ENCODE data around the gene B4GAT1.
A peak's percentile ranks its signal among the peaks of the same experiment; 100 is the strongest.
"Not testable (repeated sequence)": the region's sequence is repeated elsewhere in the genome, so short reads cannot be mapped to it uniquely, and the experiment has no call there.

The B4GAT1 gene

GRCh38 chr11:66388780-66389386 lies 41.5 kb upstream of the B4GAT1 start:
- Histone ChIP-seq H3K9me3 (ENCODE audit: low read length) (no peaks in the 10 kb centered on the region), H2AFZ (ENCODE audit: low read length) (no peak overlapping the region), H3K36me3 (ENCODE audit: insufficient read depth, low read length) (no peaks in the 10 kb centered on the region), H4K20me1 (ENCODE audit: insufficient read depth, low read length) (no peaks in the 10 kb centered on the region), H3K4me2 (ENCODE audit: low read length) (no peak overlapping the region), H3K27ac (ENCODE audit: low read depth, low read length, poor library complexity, severe bottlenecking) (no peak overlapping the region), H3K9me2 (ENCODE audit: low read depth, low read length) (no peaks in the 10 kb centered on the region), H3K27me3 (ENCODE audit: insufficient read depth, low read length) (no peaks in the 10 kb centered on the region), H3K4me1 (ENCODE audit: insufficient read depth, low read length, severe bottlenecking) (peaks cover 7% of the 10 kb centered on the region), H3F3A (ENCODE audit: insufficient read depth, low read length) (no peaks in the 10 kb centered on the region; the same call in 1 of the 2 replicates), H3K4me3 (ENCODE audit: low read depth, low read length, poor library complexity, severe bottlenecking) (no peak overlapping the region), H3K9ac (ENCODE audit: low read length) (no peak overlapping the region), H3K79me2 (ENCODE audit: insufficient read depth, low read length) (no peaks in the 10 kb centered on the region)
- TF ChIP-seq EZH2 (IDR thresholded peaks at IDR 0.05; ENCODE audit: borderline replicate concordance, low read length) (no peak), CTCF (IDR thresholded peaks at IDR 0.05; ENCODE audit: low read length) (peak; percentile 89)

GRCh38 chr11:66386171-66387069 lies 39.0 kb upstream of the B4GAT1 start:
- H3K36me3 ChIP-seq (ENCODE audit: insufficient read depth, low read length): no peaks in the 10 kb centered on the region
- peak overlapping the region; percentile 1 for H3K4me3 ChIP-seq (ENCODE audit: low read depth, low read length, poor library complexity, severe bottlenecking)
- H3K27ac ChIP-seq (ENCODE audit: low read depth, low read length, poor library complexity, severe bottlenecking): no peak overlapping the region
- no peaks in the 10 kb centered on the region for H3K9me3 ChIP-seq (ENCODE audit: low read length)
- no peaks in the 10 kb centered on the region for H3K9me2 ChIP-seq (ENCODE audit: low read depth, low read length)
- H3K79me2 ChIP-seq (ENCODE audit: insufficient read depth, low read length): no peaks in the 10 kb centered on the region
- no peak overlapping the region for H2AFZ ChIP-seq (ENCODE audit: low read length)
- H3K9ac ChIP-seq (ENCODE audit: low read length): 0 out of 2 replicates have a peak overlapping the region, but pooled peaks have one; percentile 6
- H3K27me3 ChIP-seq (ENCODE audit: insufficient read depth, low read length): no peaks in the 10 kb centered on the region
- H3K4me1 ChIP-seq (ENCODE audit: insufficient read depth, low read length, severe bottlenecking): peaks cover 7% of the 10 kb centered on the region
- H3K4me2 ChIP-seq (ENCODE audit: low read length): peak overlapping the region; percentile 36
- H4K20me1 ChIP-seq (ENCODE audit: insufficient read depth, low read length): no peaks in the 10 kb centered on the region
- no peaks in the 10 kb centered on the region; the same call in 1 of the 2 replicates for H3F3A ChIP-seq (ENCODE audit: insufficient read depth, low read length)
- TF ChIP-seq CTCF (IDR thresholded peaks at IDR 0.05; ENCODE audit: low read length) (peak; percentile 89), EZH2 (IDR thresholded peaks at IDR 0.05; ENCODE audit: borderline replicate concordance, low read length) (no peak)

DNA sequence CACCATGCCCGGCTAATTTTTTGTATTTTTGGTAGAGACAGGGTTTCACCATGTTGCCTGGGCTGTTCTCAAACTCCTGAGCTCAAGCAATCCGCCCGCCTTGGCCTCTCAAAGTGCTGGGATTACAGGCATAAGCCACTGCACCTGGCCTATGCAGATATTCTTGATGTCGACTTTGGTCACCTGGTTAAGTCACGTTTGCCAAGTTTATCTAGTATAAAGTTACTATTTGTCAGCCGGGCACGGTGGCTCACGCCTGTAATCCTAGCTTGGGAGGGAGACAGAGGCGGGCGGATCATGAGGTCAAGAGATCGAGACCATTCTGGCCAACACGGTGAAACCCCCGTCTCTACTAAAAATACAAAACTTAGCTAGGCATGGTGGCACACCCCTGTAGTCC lies 36.9 kb upstream of the B4GAT1 start:
- not testable (repeated sequence) for H3K36me3 ChIP-seq (ENCODE audit: insufficient read depth, low read length); H3K4me1 ChIP-seq (ENCODE audit: insufficient read depth, low read length, severe bottlenecking); H3K4me3 ChIP-seq (ENCODE audit: low read depth, low read length, poor library complexity, severe bottlenecking); H4K20me1 ChIP-seq (ENCODE audit: insufficient read depth, low read length); H3K9ac ChIP-seq (ENCODE audit: low read length); H3K27ac ChIP-seq (ENCODE audit: low read depth, low read length, poor library complexity, severe bottlenecking); H3F3A ChIP-seq (ENCODE audit: insufficient read depth, low read length); H2AFZ ChIP-seq (ENCODE audit: low read length); H3K9me2 ChIP-seq (ENCODE audit: low read depth, low read length); H3K4me2 ChIP-seq (ENCODE audit: low read length); H3K27me3 ChIP-seq (ENCODE audit: insufficient read depth, low read length); H3K9me3 ChIP-seq (ENCODE audit: low read length); H3K79me2 ChIP-seq (ENCODE audit: insufficient read depth, low read length)

GRCh38 chr11:66380264-66380663 lies 32.8 kb upstream of the B4GAT1 start:
- not testable (repeated sequence) for H4K20me1 ChIP-seq (ENCODE audit: insufficient read depth, low read length); H3K9ac ChIP-seq (ENCODE audit: low read length); H3K4me3 ChIP-seq (ENCODE audit: low read depth, low read length, poor library complexity, severe bottlenecking); H3K79me2 ChIP-seq (ENCODE audit: insufficient read depth, low read length); H3K36me3 ChIP-seq (ENCODE audit: insufficient read depth, low read length); H3K27ac ChIP-seq (ENCODE audit: low read depth, low read length, poor library complexity, severe bottlenecking); H3K9me3 ChIP-seq (ENCODE audit: low read length); H3F3A ChIP-seq (ENCODE audit: insufficient read depth, low read length); H3K4me1 ChIP-seq (ENCODE audit: insufficient read depth, low read length, severe bottlenecking); H2AFZ ChIP-seq (ENCODE audit: low read length); H3K27me3 ChIP-seq (ENCODE audit: insufficient read depth, low read length); H3K9me2 ChIP-seq (ENCODE audit: low read depth, low read length); H3K4me2 ChIP-seq (ENCODE audit: low read length)

- H3K9me2 ChIP-seq (ENCODE audit: low read depth, low read length); H3K4me3 ChIP-seq (ENCODE audit: low read depth, low read length, poor library complexity, severe bottlenecking); H3K4me2 ChIP-seq (ENCODE audit: low read length); H3K27ac ChIP-seq (ENCODE audit: low read depth, low read length, poor library complexity, severe bottlenecking); H3K79me2 ChIP-seq (ENCODE audit: insufficient read depth, low read length); H2AFZ ChIP-seq (ENCODE audit: low read length); H4K20me1 ChIP-seq (ENCODE audit: insufficient read depth, low read length); H3K9me3 ChIP-seq (ENCODE audit: low read length); H3K9ac ChIP-seq (ENCODE audit: low read length); H3K27me3 ChIP-seq (ENCODE audit: insufficient read depth, low read length); H3F3A ChIP-seq (ENCODE audit: insufficient read depth, low read length): not testable (repeated sequence)
- Histone ChIP-seq H3K4me1 (ENCODE audit: insufficient read depth, low read length, severe bottlenecking) (peaks cover 21% of the 10 kb centered on the region), H3K36me3 (ENCODE audit: insufficient read depth, low read length) (peaks cover 17% of the 10 kb centered on the region)
These were observed 26.4 kb upstream of the B4GAT1 start for GRCh38 chr11:66373690-66374287.
